SK-N-SH (cell line): ENCODE results near the gene GUK1. TPM values are rescaled to one million over a fixed set of nuclear protein-coding genes. Genes with fewer than 3 reads are reported as not detected.

Experiments
- CTCF ChIA-PET: fragments of 300-600, 350-600 bp; formaldehyde crosslinking; extraction: SDS; loops from one replicate; lab custom pipeline; 2021; lab: Yijun Ruan, JAX
- POLR2A ChIA-PET: fragments of 350-600 bp; sonication (Branson Sonifier 250); formaldehyde crosslinking; extraction: SDS; loops from one replicate; lab custom pipeline; 2020; ENCODE audit warnings: antibody characterized with exemption, inconsistent platforms; lab: Yijun Ruan, JAX
- DNase-seq: peaks from one replicate; pipeline ENCODE4 v3.0.0; 2012
- H2AFZ ChIP-seq: fragments of 200-600 bp; sonication (generic); 2 replicates; pipeline ENCODE4 v1.8.1; 2016; ENCODE audit warnings: antibody characterized with exemption, mild to moderate bottlenecking, low read depth
- H3F3A ChIP-seq: fragments of 200-600 bp; sonication (generic); replicated peaks from 2 replicates; pipeline ENCODE3; 2016; ENCODE audit warnings: antibody characterized with exemption, mild to moderate bottlenecking; ENCODE audit not compliant: insufficient read depth
- H3K27ac ChIP-seq, 2 experiments: fragments of 200-500 bp in 1 of 2; fragments of 200-600 bp in 1 of 2; sonication (Bioruptor generic) in 1 of 2; sonication (generic), shearing (Covaris generic) in 1 of 2; 2 replicates each; pipeline versions ENCODE4 v1.5.1 to v1.6.1; 2014 to 2016; ENCODE audit warnings: low read depth in 2 of 2, inconsistent platforms in 1 of 2, low read length in 1 of 2, mild to moderate bottlenecking in 1 of 2, mixed read lengths in 1 of 2
- H3K27me3 ChIP-seq: fragments of 200-600 bp; sonication (generic), shearing (Covaris generic); 2 replicates; pipeline ENCODE4 v1.6.1; 2016; ENCODE audit warnings: mixed run types; ENCODE audit not compliant: insufficient read depth
- H3K36me3 ChIP-seq, 2 experiments: fragments of 200-500 bp in 1 of 2; fragments of 200-600 bp in 1 of 2; sonication (Bioruptor generic) in 1 of 2; sonication (generic) in 1 of 2; replicated peaks in 1 of 2; 2 replicates each; pipeline versions ENCODE3 to v1.5.1; 2014 to 2016; ENCODE audit warnings: low read length in 1 of 2, mild to moderate bottlenecking in 1 of 2; ENCODE audit not compliant: insufficient read depth in 2 of 2, control insufficient read depth in 1 of 2
- H3K4me1 ChIP-seq, 2 experiments: fragments of 200-500 bp in 1 of 2; fragments of 200-600 bp in 1 of 2; sonication (Bioruptor generic) in 1 of 2; sonication (generic), shearing (Covaris generic) in 1 of 2; 2 replicates each; pipeline versions ENCODE4 v1.5.1 to v1.6.1; 2014 to 2016; ENCODE audit warnings: low read depth in 1 of 2, low read length in 1 of 2, mixed run types in 1 of 2; ENCODE audit not compliant: insufficient read depth in 2 of 2, control insufficient read depth in 1 of 2
- H3K4me2 ChIP-seq: fragments of 200-600 bp; sonication (generic), shearing (Covaris generic); 2 replicates; pipeline ENCODE4 v1.6.1; 2017; ENCODE audit warnings: mixed run types
- H3K4me3 ChIP-seq, 2 experiments: fragments of 200-500 bp in 1 of 2; fragments of 200-600 bp in 1 of 2; sonication (Bioruptor generic) in 1 of 2; sonication (generic), shearing (Covaris generic) in 1 of 2; 2 replicates each; pipeline versions ENCODE4 v1.5.1 to v1.8.1; 2014 to 2016; ENCODE audit warnings: low read depth in 2 of 2, inconsistent platforms in 1 of 2, low read length in 1 of 2, mild to moderate bottlenecking in 1 of 2, mixed read lengths in 1 of 2, moderate library complexity in 1 of 2
- H3K79me2 ChIP-seq: fragments of 200-600 bp; sonication (generic); 2 replicates; pipeline ENCODE4 v1.8.1; 2017; ENCODE audit warnings: mild to moderate bottlenecking; ENCODE audit not compliant: insufficient read depth
- H3K9ac ChIP-seq: fragments of 200-600 bp; sonication (generic); 2 replicates; pipeline ENCODE4 v1.6.1; 2017; ENCODE audit warnings: mixed run types
- H3K9me2 ChIP-seq: fragments of 200-600 bp; sonication (generic); 2 replicates; pipeline ENCODE4 v1.6.1; 2017; ENCODE audit warnings: mixed run types
- H3K9me3 ChIP-seq: fragments of 200-600 bp; sonication (generic); 2 replicates; pipeline ENCODE4 v1.6.1; 2017; ENCODE audit warnings: mixed run types, mild to moderate bottlenecking, moderate library complexity
- H4K20me1 ChIP-seq: fragments of 200-600 bp; sonication (generic); 2 replicates; pipeline ENCODE4 v1.6.1; 2017; ENCODE audit warnings: mild to moderate bottlenecking, mixed run types; ENCODE audit not compliant: insufficient read depth
- CHD2 ChIP-seq: fragments of 150-350 bp; IDR thresholded peaks from 2 replicates; pipeline ENCODE4 v1.6.1; 2018; ENCODE audit warnings: low read length; ENCODE audit not compliant: partially characterized antibody
- FOSL2 ChIP-seq: IDR thresholded peaks from 2 replicates; pipeline ENCODE4 v1.4.0; 2012; ENCODE audit warnings: low read depth, mild to moderate bottlenecking, moderate library complexity, borderline replicate concordance
- JUND ChIP-seq: IDR thresholded peaks from 2 replicates; pipeline ENCODE4 v1.4.0; 2012
- MAX ChIP-seq: IDR thresholded peaks from 2 replicates; pipeline ENCODE4 v1.4.0; 2012; ENCODE audit warnings: low read depth
- MEF2A ChIP-seq: IDR thresholded peaks from 2 replicates; pipeline ENCODE4 v1.4.0; 2012; ENCODE audit warnings: low read depth, borderline replicate concordance
- MXI1 ChIP-seq: IDR thresholded peaks from 2 replicates; pipeline ENCODE4 v1.6.1; 2012; ENCODE audit warnings: mild to moderate bottlenecking, low read depth, low read length, improper control_type of control experiment
- PBX3 ChIP-seq: IDR thresholded peaks from 2 replicates; pipeline ENCODE4; 2012
- POLR2AphosphoS5 ChIP-seq: IDR thresholded peaks from 2 replicates; pipeline ENCODE4 v1.6.1; 2012; ENCODE audit warnings: low read depth, low read length
- SIN3A ChIP-seq: IDR thresholded peaks from 2 replicates; pipeline ENCODE4 v1.6.1; 2012; ENCODE audit warnings: low read depth, mild to moderate bottlenecking, low read length, moderate library complexity, borderline replicate concordance
- SMC3 ChIP-seq: IDR thresholded peaks from 2 replicates; pipeline ENCODE4 v1.6.1; 2012; ENCODE audit warnings: low read depth, low read length, improper control_type of control experiment
- TAF1 ChIP-seq: IDR thresholded peaks from 2 replicates; pipeline ENCODE4 v1.6.1; 2012; ENCODE audit warnings: low read depth, mild to moderate bottlenecking, low read length, moderate library complexity, borderline replicate concordance
- TEAD4 ChIP-seq: IDR thresholded peaks from 2 replicates; pipeline ENCODE4 v1.4.0; 2012; ENCODE audit warnings: mild to moderate bottlenecking, borderline replicate concordance; ENCODE audit not compliant: insufficient read depth
- YY1 ChIP-seq: IDR thresholded peaks from 2 replicates; pipeline ENCODE4 v1.4.0; 2012; ENCODE audit warnings: low read depth, mild to moderate bottlenecking
- ZBTB33 ChIP-seq: IDR thresholded peaks from 2 replicates; pipeline ENCODE4 v1.4.0; 2012; ENCODE audit warnings: low read depth, borderline replicate concordance
- WGBS: methylation state at CpG from one replicate; pipeline ENCODE4 v1.1.6; 2017; ENCODE audit warnings: low lambda C conversion rate; 5-methylcytosine and 5-hydroxymethylcytosine counted together
- polyA plus RNA-seq, 3 experiments: library from polyadenylated mRNA; depleted of rRNA; stranded (reverse); fragments of >200 nt; gene quantifications; 2 replicates each; pipeline ENCODE4 v1.2.3, GENCODE V29; 2012

GUK1 gene
- polyA plus RNA-seq, 1 of the 3 experiments (the other 2 are of a cell fraction) = 742 TPM

DNA sequence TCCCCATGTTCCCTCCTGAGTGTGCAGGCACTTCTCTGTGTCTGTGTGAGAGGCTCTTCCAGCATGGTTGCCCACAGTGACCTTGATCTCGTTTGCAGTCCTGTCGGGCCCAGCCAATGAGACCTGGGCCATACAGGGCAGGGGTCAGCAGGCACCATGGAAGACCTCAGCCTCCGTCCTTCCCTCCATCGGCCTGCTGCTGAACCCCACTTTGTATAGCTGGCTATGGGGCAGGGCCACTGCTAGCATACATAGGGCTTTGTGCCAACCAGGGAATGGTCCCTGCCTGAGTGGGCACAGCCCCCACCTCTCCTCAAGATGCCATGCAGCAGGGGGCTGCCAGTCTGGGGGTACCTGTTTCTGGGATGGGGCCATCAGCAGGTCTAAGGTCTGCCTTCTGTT lies 40.7 kb upstream of the GUK1 start:
- POLR2A ChIA-PET = interaction anchor here (0.9 kb wide), 1 partner anchor 17 kb away, joined by 4 read pairs; no protein-coding TSS in a partner anchor

More for the DNA sequence above, 40.7 kb upstream of the GUK1 start:
- DNase-seq = no peak
- H3K36me3 ChIP-seq = peaks cover 41 to 54% of the 10 kb centered on the region in 2 experiments
- no peak overlapping the region for H2AFZ ChIP-seq
- H3K9me2 ChIP-seq = no peaks in the 10 kb centered on the region
- H4K20me1 ChIP-seq = peaks cover 76% of the 10 kb centered on the region
- no peaks in the 10 kb centered on the region for H3K27me3 ChIP-seq
- CTCF ChIA-PET = interaction anchor here (1.3 kb wide), 1 partner anchor 8 kb away, joined by 4 read pairs; no protein-coding TSS in a partner anchor
- peaks cover 4 to 18% of the 10 kb centered on the region in 2 experiments; a peak in 3 of 4 replicates for H3K4me1 ChIP-seq
- H3F3A ChIP-seq = peaks cover 31% of the 10 kb centered on the region
- H3K79me2 ChIP-seq = peaks cover 89% of the 10 kb centered on the region
- no peaks in the 10 kb centered on the region for H3K9me3 ChIP-seq
- H3K9ac ChIP-seq = no peak overlapping the region
- no peak overlapping the region for H3K4me2 ChIP-seq
- no peak overlapping the region for H3K27ac ChIP-seq
- WGBS = 100% methylated on average over 4 of the region's 4 CpGs
- no peak overlapping the region for H3K4me3 ChIP-seq
- TF ChIP-seq ZBTB33 (no peak), PBX3 (no peak), TAF1 (no peak), MXI1 (no peak), FOSL2 (no peak), MAX (no peak), SMC3 (no peak), SIN3A (no peak), YY1 (no peak), POLR2AphosphoS5 (no peak), JUND (no peak), TEAD4 (no peak), CHD2 (no peak), MEF2A (no peak)
- TF ChIP-seq, all 33 proteins: peak for 0
